Measurements from ENCODE around the gene UMPS. TPM values are rescaled to one million over a fixed set of nuclear protein-coding genes. Genes with fewer than 3 reads are reported as not detected.
"Not testable (repeated sequence)": the region's sequence is repeated elsewhere in the genome, so short reads cannot be mapped to it uniquely, and the experiment has no call there.

Gene UMPS
- polyA plus RNA-seq, 1 of the 3 experiments (the other 2 are of a cell fraction) = 25.1 TPM

DNA sequence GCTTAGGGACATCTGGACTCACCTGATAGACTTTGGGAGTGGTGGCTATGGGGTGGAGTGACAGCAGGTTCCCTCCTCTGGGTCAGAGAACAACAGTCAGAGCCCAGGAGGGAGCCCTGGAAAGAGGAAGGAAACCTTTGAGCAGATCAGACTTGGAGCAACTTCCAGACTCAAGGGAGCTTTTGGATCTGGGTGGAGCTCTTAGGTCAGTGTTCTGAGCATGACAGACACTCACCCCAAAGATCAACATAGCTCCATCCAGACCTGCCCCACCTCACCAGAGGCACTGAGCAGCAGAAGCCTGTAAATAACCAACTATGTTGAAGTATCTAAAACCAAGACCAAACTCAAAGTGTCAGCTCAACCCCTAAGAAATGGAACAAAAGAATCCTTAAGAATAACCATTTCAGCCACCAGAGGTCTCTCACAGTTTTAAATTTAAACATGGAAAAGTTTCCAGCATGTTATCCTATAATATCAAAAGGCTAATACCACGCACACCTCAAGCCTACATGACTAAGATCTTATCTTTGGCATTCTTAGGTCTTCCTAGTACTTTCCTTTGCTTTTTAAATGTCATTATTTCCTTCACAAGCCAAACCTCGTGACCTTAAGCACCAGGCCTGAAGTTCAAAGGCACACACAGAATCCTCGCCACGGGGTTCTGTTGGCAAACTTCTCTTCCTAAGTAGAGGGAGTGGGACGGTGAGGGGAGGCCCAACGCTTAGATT, 56.4 kb downstream of the UMPS start (continued):
- TF ChIP-seq, protein P1, sequence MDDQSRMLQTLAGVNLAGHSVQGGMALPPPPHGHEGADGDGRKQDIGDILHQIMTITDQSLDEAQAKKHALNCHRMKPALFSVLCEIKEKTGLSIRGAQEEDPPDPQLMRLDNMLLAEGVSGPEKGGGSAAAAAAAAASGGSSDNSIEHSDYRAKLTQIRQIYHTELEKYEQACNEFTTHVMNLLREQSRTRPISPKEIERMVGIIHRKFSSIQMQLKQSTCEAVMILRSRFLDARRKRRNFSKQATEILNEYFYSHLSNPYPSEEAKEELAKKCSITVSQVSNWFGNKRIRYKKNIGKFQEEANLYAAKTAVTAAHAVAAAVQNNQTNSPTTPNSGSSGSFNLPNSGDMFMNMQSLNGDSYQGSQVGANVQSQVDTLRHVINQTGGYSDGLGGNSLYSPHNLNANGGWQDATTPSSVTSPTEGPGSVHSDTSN (IDR thresholded peaks at IDR 0.05) = no peak

DNA sequence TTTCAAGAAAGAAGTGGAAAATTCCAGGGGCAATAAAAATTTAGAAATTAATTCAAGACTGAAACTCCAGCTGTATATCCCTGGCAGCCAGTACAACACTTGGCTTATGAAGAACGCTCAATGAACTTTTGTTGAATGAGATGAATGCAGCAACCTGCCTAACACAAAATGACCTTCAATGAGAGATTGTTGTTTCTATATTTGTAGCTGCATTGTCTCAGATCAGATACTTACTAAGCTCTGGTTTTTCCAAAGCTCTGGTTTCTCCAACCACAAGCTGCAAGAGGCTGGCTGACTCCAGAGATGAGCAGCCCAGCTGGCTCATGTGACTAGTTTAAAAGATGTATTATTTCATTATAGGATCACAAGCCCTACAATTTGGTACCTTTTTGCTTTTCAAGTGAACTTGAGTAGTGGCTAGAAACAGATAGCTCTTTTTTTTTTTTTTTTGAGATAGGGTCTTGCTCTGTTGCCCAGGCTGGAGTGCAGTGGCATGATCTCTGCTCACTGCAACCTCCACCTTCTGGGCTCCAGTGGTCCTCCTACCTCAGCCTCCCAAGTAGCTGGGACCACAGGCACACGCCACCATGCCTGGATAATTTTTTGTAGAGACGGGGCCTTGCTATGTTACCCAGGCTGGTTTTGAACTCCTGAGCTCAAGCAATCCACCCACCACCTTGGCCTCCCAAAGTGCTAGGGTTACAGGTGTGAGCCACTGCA, 57.4 kb downstream of the UMPS start:
- peaks cover 25% of the 10 kb centered on the region; the same call in 1 of the 2 replicates for H3K79me2 ChIP-seq (ENCODE audit: insufficient read depth)
- no peaks in the 10 kb centered on the region for H3K9me3 ChIP-seq
- no peaks in the 10 kb centered on the region; the same call in 1 of the 2 replicates for H4K20me1 ChIP-seq (ENCODE audit: insufficient read depth)
- peak overlapping the region; percentile 35; the same call in 1 of the 2 replicates for H3K4me2 ChIP-seq
- no peaks in the 10 kb centered on the region for H3K9me2 ChIP-seq
- ChIA-PET CTCF (interaction anchor here (0.7 to 12.9 kb wide), 17 partner anchors 9 to 141 kb away, joined by 3 to 114 read pairs (median 5); no protein-coding TSS in a partner anchor), POLR2A (no interaction called here)
- H3F3A ChIP-seq (replicated peaks; ENCODE audit: insufficient read depth) = peaks cover 19% of the 10 kb centered on the region
- DNase-seq = no peak
- no peak overlapping the region for H3K9ac ChIP-seq
- H3K4me3 ChIP-seq (ENCODE audit: low read depth in 2 of 2, low read length in 1 of 2) = no peak overlapping the region
- H3K36me3 ChIP-seq (replicated peaks in 1 of 2; ENCODE audit: control insufficient read depth in 1 of 2, insufficient read depth in 2 of 2, low read length in 1 of 2) = peaks cover 8 to 31% of the 10 kb centered on the region in 2 experiments
- peak overlapping the region; percentile 47 to 83 for H3K27ac ChIP-seq (ENCODE audit: low read depth in 2 of 2, low read length in 1 of 2)
- H3K27me3 ChIP-seq (ENCODE audit: insufficient read depth) = no peaks in the 10 kb centered on the region
- no peak overlapping the region for H2AFZ ChIP-seq (ENCODE audit: low read depth)
- 84% methylated on average over 3 of the region's 3 CpGs for WGBS (ENCODE audit: low lambda C conversion rate)
- peaks cover 25 to 33% of the 10 kb centered on the region in 2 experiments for H3K4me1 ChIP-seq (ENCODE audit: control insufficient read depth in 1 of 2, insufficient read depth in 2 of 2, low read depth in 1 of 2, low read length in 1 of 2)
- no peak for TF ChIP-seq MXI1 (IDR thresholded peaks at IDR 0.05; ENCODE audit: low read depth, low read length)
- TF ChIP-seq, protein P2, sequence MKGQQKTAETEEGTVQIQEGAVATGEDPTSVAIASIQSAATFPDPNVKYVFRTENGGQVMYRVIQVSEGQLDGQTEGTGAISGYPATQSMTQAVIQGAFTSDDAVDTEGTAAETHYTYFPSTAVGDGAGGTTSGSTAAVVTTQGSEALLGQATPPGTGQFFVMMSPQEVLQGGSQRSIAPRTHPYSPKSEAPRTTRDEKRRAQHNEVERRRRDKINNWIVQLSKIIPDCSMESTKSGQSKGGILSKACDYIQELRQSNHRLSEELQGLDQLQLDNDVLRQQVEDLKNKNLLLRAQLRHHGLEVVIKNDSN (IDR thresholded peaks at IDR 0.05; ENCODE audit: borderline replicate concordance, low read depth) = peak; percentile 28; the same call in 1 of the 2 replicates

DNA sequence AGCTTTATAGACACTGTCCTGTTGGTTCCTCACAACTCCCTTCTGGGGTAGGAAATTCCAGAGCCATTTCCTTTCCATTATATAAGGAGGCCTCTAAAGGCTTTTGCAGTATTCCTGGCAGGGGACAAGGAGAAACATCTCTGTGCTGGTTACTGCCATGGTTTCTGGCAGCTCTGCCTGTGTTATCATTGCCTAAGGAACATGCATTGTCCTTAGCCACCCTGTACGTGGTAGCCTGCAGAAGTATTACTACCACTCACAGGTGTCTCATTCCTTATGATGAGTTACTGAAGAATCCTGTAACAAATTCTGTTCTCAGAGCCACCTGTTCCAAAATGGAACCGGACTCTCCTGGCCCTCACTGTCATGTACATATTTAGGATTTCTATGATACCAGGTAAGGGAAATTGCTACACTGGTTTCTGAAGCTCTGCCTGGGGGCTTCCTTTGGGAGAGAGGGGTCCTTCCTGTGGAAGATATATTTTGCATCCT, 58.0 kb downstream of the UMPS start:
- peaks cover 11 to 35% of the 10 kb centered on the region in 2 experiments for H3K36me3 ChIP-seq (replicated peaks in 1 of 2; ENCODE audit: control insufficient read depth in 1 of 2, insufficient read depth in 2 of 2, low read length in 1 of 2)
- TF ChIP-seq RXRA (IDR thresholded peaks at IDR 0.05; ENCODE audit: borderline replicate concordance, low read depth) (no peak), GABPA (IDR thresholded peaks at IDR 0.05; ENCODE audit: low read depth) (no peak)
- TF ChIP-seq, protein P3, sequence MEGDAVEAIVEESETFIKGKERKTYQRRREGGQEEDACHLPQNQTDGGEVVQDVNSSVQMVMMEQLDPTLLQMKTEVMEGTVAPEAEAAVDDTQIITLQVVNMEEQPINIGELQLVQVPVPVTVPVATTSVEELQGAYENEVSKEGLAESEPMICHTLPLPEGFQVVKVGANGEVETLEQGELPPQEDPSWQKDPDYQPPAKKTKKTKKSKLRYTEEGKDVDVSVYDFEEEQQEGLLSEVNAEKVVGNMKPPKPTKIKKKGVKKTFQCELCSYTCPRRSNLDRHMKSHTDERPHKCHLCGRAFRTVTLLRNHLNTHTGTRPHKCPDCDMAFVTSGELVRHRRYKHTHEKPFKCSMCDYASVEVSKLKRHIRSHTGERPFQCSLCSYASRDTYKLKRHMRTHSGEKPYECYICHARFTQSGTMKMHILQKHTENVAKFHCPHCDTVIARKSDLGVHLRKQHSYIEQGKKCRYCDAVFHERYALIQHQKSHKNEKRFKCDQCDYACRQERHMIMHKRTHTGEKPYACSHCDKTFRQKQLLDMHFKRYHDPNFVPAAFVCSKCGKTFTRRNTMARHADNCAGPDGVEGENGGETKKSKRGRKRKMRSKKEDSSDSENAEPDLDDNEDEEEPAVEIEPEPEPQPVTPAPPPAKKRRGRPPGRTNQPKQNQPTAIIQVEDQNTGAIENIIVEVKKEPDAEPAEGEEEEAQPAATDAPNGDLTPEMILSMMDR (IDR thresholded peaks at IDR 0.05) = no peak
- no peaks in the 10 kb centered on the region for H3K27me3 ChIP-seq (ENCODE audit: insufficient read depth)
- no peak for DNase-seq
- no peak overlapping the region for H3K4me3 ChIP-seq (ENCODE audit: low read depth in 2 of 2, low read length in 1 of 2)
- POLR2A ChIA-PET = no interaction called here
- H3F3A ChIP-seq (replicated peaks; ENCODE audit: insufficient read depth) = peaks cover 19% of the 10 kb centered on the region
- WGBS (ENCODE audit: low lambda C conversion rate) = 86% methylated on average over 2 of the region's 2 CpGs
- no peaks in the 10 kb centered on the region for H3K9me3 ChIP-seq
- no peaks in the 10 kb centered on the region for H3K9me2 ChIP-seq
- CTCF ChIA-PET = interaction anchor here (0.7 to 12.9 kb wide), 11 partner anchors 8 to 115 kb away, joined by 3 to 114 read pairs (median 5); no protein-coding TSS in a partner anchor
- peaks cover 25% of the 10 kb centered on the region; the same call in 1 of the 2 replicates for H3K79me2 ChIP-seq (ENCODE audit: insufficient read depth)
- H3K4me1 ChIP-seq (ENCODE audit: control insufficient read depth in 1 of 2, insufficient read depth in 2 of 2, low read depth in 1 of 2, low read length in 1 of 2) = peaks cover 31 to 39% of the 10 kb centered on the region in 2 experiments
- peak overlapping the region; percentile 43 to 47; a peak in 3 of 4 replicates for H3K27ac ChIP-seq (ENCODE audit: low read depth in 2 of 2, low read length in 1 of 2)
- no peaks in the 10 kb centered on the region; the same call in 1 of the 2 replicates for H4K20me1 ChIP-seq (ENCODE audit: insufficient read depth)
- no peak overlapping the region for H3K4me2 ChIP-seq
- H2AFZ ChIP-seq (ENCODE audit: low read depth) = no peak overlapping the region
- H3K9ac ChIP-seq = no peak overlapping the region

DNA sequence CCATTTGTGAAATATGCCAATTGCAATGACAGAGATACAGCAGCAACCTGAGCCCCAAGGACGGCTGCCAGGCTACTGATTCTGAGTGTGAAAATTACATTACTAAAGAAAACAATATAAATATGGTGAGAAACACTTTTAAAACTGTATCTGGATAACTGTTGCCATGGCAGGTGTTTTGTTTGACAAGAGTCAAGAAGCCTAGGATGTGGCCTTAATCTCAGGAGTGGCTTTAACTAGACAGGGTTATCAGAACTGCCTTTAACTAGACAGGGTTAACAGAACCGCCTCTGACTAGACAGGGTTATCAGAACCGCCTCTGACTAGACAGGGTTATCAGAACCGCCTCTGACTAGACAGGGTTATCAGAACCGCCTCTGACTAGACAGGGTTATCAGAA, 58.9 kb downstream of the UMPS start:
- peaks cover 15 to 44% of the 10 kb centered on the region in 2 experiments for H3K36me3 ChIP-seq (replicated peaks in 1 of 2; ENCODE audit: control insufficient read depth in 1 of 2, insufficient read depth in 2 of 2, low read length in 1 of 2)
- DNase-seq; H3K4me2 ChIP-seq; H4K20me1 ChIP-seq (ENCODE audit: insufficient read depth); H2AFZ ChIP-seq (ENCODE audit: low read depth); H3K9me3 ChIP-seq; H3K9me2 ChIP-seq; POLR2A ChIA-PET; H3K27me3 ChIP-seq (ENCODE audit: insufficient read depth); H3K4me3 ChIP-seq (ENCODE audit: low read depth in 2 of 2, low read length in 1 of 2); H3K9ac ChIP-seq: not testable (repeated sequence)
- H3K4me1 ChIP-seq (ENCODE audit: control insufficient read depth in 1 of 2, insufficient read depth in 2 of 2, low read depth in 1 of 2, low read length in 1 of 2) = peaks cover 31 to 45% of the 10 kb centered on the region in 2 experiments
- H3K79me2 ChIP-seq (ENCODE audit: insufficient read depth) = peaks cover 25% of the 10 kb centered on the region; the same call in 1 of the 2 replicates
- peak overlapping the region; percentile 4 to 43; a peak in 2 of 4 replicates for H3K27ac ChIP-seq (ENCODE audit: low read depth in 2 of 2, low read length in 1 of 2)
- peaks cover 19% of the 10 kb centered on the region for H3F3A ChIP-seq (replicated peaks; ENCODE audit: insufficient read depth)
- 85% methylated on average over 2 of the region's 5 CpGs for WGBS (ENCODE audit: low lambda C conversion rate)
- CTCF ChIA-PET = interaction anchor here (0.9 to 12.9 kb wide), 3 partner anchors 18 to 114 kb away, joined by 4 to 114 read pairs (median 18); no protein-coding TSS in a partner anchor
